ENCODE data around the gene EYA2. TPM values are rescaled to one million over a fixed set of nuclear protein-coding genes. Genes with fewer than 3 reads are reported as not detected.

EYA2 gene
- total and polyA plus RNA-seq, 8 donors, result 0.51 to 3.2 (median 1.4) TPM

GRCh38 chr20:47007826-47008655 lies 113.4 kb downstream of the EYA2 start:
- H3K27me3 ChIP-seq, result no peaks in the 10 kb centered on the region
- H3K4me1 ChIP-seq, result no peaks in the 10 kb centered on the region
- intact Hi-C loops (cut with DNase I), result no loop called here
- no peaks in the 10 kb centered on the region for H3K36me3 ChIP-seq
- no peak overlapping the region for H3K4me3 ChIP-seq
- FAIRE-seq, result no peak
- no peak overlapping the region for H3K27ac ChIP-seq
- TF ChIP-seq CTCF (IDR thresholded peaks at IDR 0.05), result no peak
- H3K9me3 ChIP-seq, result no peaks in the 10 kb centered on the region
- no peak for DNase-seq
- no peak for ATAC-seq
- WGBS, 2 donors, result 44 to 55% methylated on average over 14 of the region's 14 CpGs

GRCh38 chr20:47008842-47009518 lies 114.3 kb downstream of the EYA2 start:
- intact Hi-C loops (cut with DNase I), result no loop called here
- DNase-seq (no peak), ATAC-seq (no peak), FAIRE-seq (no peak)
- no peak for TF ChIP-seq CTCF (IDR thresholded peaks at IDR 0.05)
- H3K9me3 ChIP-seq, result no peaks in the 10 kb centered on the region
- H3K36me3 ChIP-seq, result no peaks in the 10 kb centered on the region
- WGBS, 2 donors, result 56 to 61% methylated on average over 7 of the region's 7 CpGs
- no peak overlapping the region for H3K4me3 ChIP-seq
- H3K27me3 ChIP-seq, result no peaks in the 10 kb centered on the region
- H3K4me1 ChIP-seq, result no peaks in the 10 kb centered on the region
- no peak overlapping the region for H3K27ac ChIP-seq

GRCh38 chr20:47009784-47010183 lies 115.1 kb downstream of the EYA2 start:
- ATAC-seq (no peak), DNase-seq (no peak), FAIRE-seq (no peak)
- intact Hi-C loops (cut with DNase I), result no loop called here
- no peaks in the 10 kb centered on the region for H3K27me3 ChIP-seq
- H3K4me3 ChIP-seq, result no peak overlapping the region
- H3K27ac ChIP-seq, result no peak overlapping the region
- no peaks in the 10 kb centered on the region for H3K36me3 ChIP-seq
- no peaks in the 10 kb centered on the region for H3K4me1 ChIP-seq
- H3K9me3 ChIP-seq, result no peaks in the 10 kb centered on the region
- TF ChIP-seq CTCF (IDR thresholded peaks at IDR 0.05), result no peak

GRCh38 chr20:47011984-47012383 lies 117.3 kb downstream of the EYA2 start:
- FAIRE-seq (no peak), DNase-seq (no peak), ATAC-seq (no peak)
- TF ChIP-seq CTCF (IDR thresholded peaks at IDR 0.05), result no peak
- Histone ChIP-seq H3K4me1 (no peaks in the 10 kb centered on the region), H3K36me3 (no peaks in the 10 kb centered on the region), H3K9me3 (no peaks in the 10 kb centered on the region), H3K27ac (no peak overlapping the region), H3K4me3 (no peak overlapping the region), H3K27me3 (no peaks in the 10 kb centered on the region)
- intact Hi-C loops (cut with DNase I), result no loop called here
- WGBS, 2 donors, result 63 to 70% methylated on average over 5 of the region's 5 CpGs

GRCh38 chr20:47013606-47014005 lies 119.0 kb downstream of the EYA2 start:
- intact Hi-C loops (cut with DNase I), result no loop called here
- FAIRE-seq (no peak), DNase-seq (no peak), ATAC-seq (no peak)
- no peak for TF ChIP-seq CTCF (IDR thresholded peaks at IDR 0.05)
- H3K27me3 ChIP-seq, result no peaks in the 10 kb centered on the region
- no peaks in the 10 kb centered on the region for H3K4me1 ChIP-seq
- no peaks in the 10 kb centered on the region for H3K9me3 ChIP-seq
- WGBS, 2 donors, result 67 to 81% methylated on average over 8 of the region's 8 CpGs
- no peak overlapping the region for H3K4me3 ChIP-seq
- H3K27ac ChIP-seq, result no peak overlapping the region
- H3K36me3 ChIP-seq, result no peaks in the 10 kb centered on the region

All from pancreas (tissue), 10 donors.